ENCODE data around the gene CBLN3.

GRCh38 chr14:24435192-24435810, 5.8 kb upstream of the CBLN3 start:
- TF ChIP-seq EZH2 (IDR thresholded peaks at IDR 0.05; ENCODE audit: insufficient read depth, poor library complexity, severe bottlenecking) (no peak), EZH2phosphoT487 (IDR thresholded peaks at IDR 0.05; ENCODE audit: insufficient read depth, low read depth) (no peak)

All from GM23248 (cell line).